Left forelimb (tissue), 1 donor: ENCODE data around the gene ATP9A.

Source experiments
- DNase-seq: peaks from one replicate; pipeline ENCODE4 v3.0.0-alpha.2; 2018; ENCODE audit warnings: low spot score

Gene ATP9A

GRCh38 chr20:51627586-51627985, 140.6 kb downstream of the ATP9A start:
- no peak for DNase-seq

GRCh38 chr20:51625105-51625504, 143.1 kb downstream of the ATP9A start:
- DNase-seq = no peak

GRCh38 chr20:51624157-51624731, 143.9 kb downstream of the ATP9A start:
- no peak for DNase-seq

GRCh38 chr20:51623255-51623654, 144.9 kb downstream of the ATP9A start:
- DNase-seq = no peak

GRCh38 chr20:51622004-51622874, 146.0 kb downstream of the ATP9A start:
- DNase-seq = no peak

GRCh38 chr20:51620432-51620831, 147.8 kb downstream of the ATP9A start:
- no peak for DNase-seq

GRCh38 chr20:51616060-51616459, 152.1 kb downstream of the ATP9A start:
- DNase-seq = no peak

- DNase-seq = no peak
Measured at GRCh38 chr20:51614687-51615086, 153.5 kb downstream of the ATP9A start.

- no peak for DNase-seq
Measured at GRCh38 chr20:51613580-51613979, 154.6 kb downstream of the ATP9A start.

GRCh38 chr20:51612896-51613295, 155.3 kb downstream of the ATP9A start:
- DNase-seq = no peak

- no peak for DNase-seq
Measured at GRCh38 chr20:51611625-51611890, 156.6 kb downstream of the ATP9A start.

GRCh38 chr20:51610761-51611624, 157.2 kb downstream of the ATP9A start:
- DNase-seq = no peak

GRCh38 chr20:51610111-51610510, 158.1 kb downstream of the ATP9A start:
- no peak for DNase-seq

- DNase-seq = no peak
Measured at GRCh38 chr20:51609251-51609650, 158.9 kb downstream of the ATP9A start.

GRCh38 chr20:51608061-51608460, 160.1 kb downstream of the ATP9A start:
- no peak for DNase-seq

GRCh38 chr20:51607170-51607569, 161.0 kb downstream of the ATP9A start:
- no peak for DNase-seq

GRCh38 chr20:51604851-51605250, 163.3 kb downstream of the ATP9A start:
- DNase-seq = no peak

- no peak for DNase-seq
Measured at GRCh38 chr20:51602131-51602530, 166.1 kb downstream of the ATP9A start.

- DNase-seq = no peak
Measured at GRCh38 chr20:51600950-51601349, 167.2 kb downstream of the ATP9A start.

GRCh38 chr20:51600016-51600420, 168.2 kb downstream of the ATP9A start:
- no peak for DNase-seq

GRCh38 chr20:51598556-51598955, 169.6 kb downstream of the ATP9A start:
- DNase-seq = no peak

- DNase-seq = no peak
Measured at GRCh38 chr20:51597389-51598231, 170.6 kb downstream of the ATP9A start.
